HFFc6 (cell line): ENCODE data around the gene CHST12. TPM values are rescaled to one million over a fixed set of nuclear protein-coding genes. Genes with fewer than 3 reads are reported as not detected.

Experiments
- DNase-seq: peaks from one replicate; pipeline ENCODE4 v3.0.0-alpha.2; 2018
- H3K27ac Mint-ChIP-seq: 2 replicates; pipeline ENCODE4 v1.8.0; 2020; ENCODE audit warnings: mild to moderate bottlenecking, mixed read lengths
- H3K27me3 Mint-ChIP-seq: 2 replicates; pipeline ENCODE4 v1.8.0; 2021; ENCODE audit warnings: mild to moderate bottlenecking, moderate library complexity, mixed read lengths; ENCODE audit not compliant: insufficient read depth
- H3K36me3 Mint-ChIP-seq: 2 replicates; pipeline ENCODE4 v1.8.0; 2021; ENCODE audit warnings: low read depth, mixed read lengths
- H3K4me1 Mint-ChIP-seq: 2 replicates; pipeline ENCODE4 v1.8.0; 2020; ENCODE audit warnings: low read depth, mixed read lengths
- H3K4me3 Mint-ChIP-seq: 2 replicates; pipeline ENCODE4 v1.8.0; 2020; ENCODE audit warnings: mild to moderate bottlenecking, moderate library complexity, mixed read lengths
- H3K9me3 Mint-ChIP-seq: 2 replicates; pipeline ENCODE4 v1.8.0; 2020; ENCODE audit warnings: mild to moderate bottlenecking, mixed read lengths
- total RNA-seq, 6 experiments: library from RNA; stranded (reverse); fragmentation: NEBNext Ultra II Directional; extraction: Animal tissue kit (Norgen Biotek cat#: 25700); gene quantifications; 2 replicates in 1 of 6; 3 replicates in 5 of 6; pipeline ENCODE4 v1.2.3, GENCODE V29; 2021
- TF ChIP-seq, protein P1 (sequence below): fragments of 200-600 bp; sonication (generic); IDR thresholded peaks from 2 replicates; pipeline ENCODE4 v1.5.0; 2021; ENCODE audit warnings: antibody characterized with exemption, mild to moderate bottlenecking

CHST12 gene
- total RNA-seq, 6 experiments from 2014 or later: 25.7 to 31.4 (median 27.2) TPM

GRCh38 chr7:2431260-2431867 is 28.0 kb downstream of the CHST12 start:
- TF ChIP-seq, protein P1, sequence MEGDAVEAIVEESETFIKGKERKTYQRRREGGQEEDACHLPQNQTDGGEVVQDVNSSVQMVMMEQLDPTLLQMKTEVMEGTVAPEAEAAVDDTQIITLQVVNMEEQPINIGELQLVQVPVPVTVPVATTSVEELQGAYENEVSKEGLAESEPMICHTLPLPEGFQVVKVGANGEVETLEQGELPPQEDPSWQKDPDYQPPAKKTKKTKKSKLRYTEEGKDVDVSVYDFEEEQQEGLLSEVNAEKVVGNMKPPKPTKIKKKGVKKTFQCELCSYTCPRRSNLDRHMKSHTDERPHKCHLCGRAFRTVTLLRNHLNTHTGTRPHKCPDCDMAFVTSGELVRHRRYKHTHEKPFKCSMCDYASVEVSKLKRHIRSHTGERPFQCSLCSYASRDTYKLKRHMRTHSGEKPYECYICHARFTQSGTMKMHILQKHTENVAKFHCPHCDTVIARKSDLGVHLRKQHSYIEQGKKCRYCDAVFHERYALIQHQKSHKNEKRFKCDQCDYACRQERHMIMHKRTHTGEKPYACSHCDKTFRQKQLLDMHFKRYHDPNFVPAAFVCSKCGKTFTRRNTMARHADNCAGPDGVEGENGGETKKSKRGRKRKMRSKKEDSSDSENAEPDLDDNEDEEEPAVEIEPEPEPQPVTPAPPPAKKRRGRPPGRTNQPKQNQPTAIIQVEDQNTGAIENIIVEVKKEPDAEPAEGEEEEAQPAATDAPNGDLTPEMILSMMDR: peak; percentile 62
- Mint-ChIP-seq H3K9me3 (peaks cover 7% of the 10 kb centered on the region), H3K4me1 (no peaks in the 10 kb centered on the region), H3K36me3 (peaks cover 7% of the 10 kb centered on the region), H3K27me3 (no peaks in the 10 kb centered on the region), H3K4me3 (no peak overlapping the region), H3K27ac (no peak overlapping the region)
- no peak for DNase-seq

- no peak for DNase-seq
- no peak overlapping the region for H3K27ac Mint-ChIP-seq
- H3K4me1 Mint-ChIP-seq: no peaks in the 10 kb centered on the region
- no peaks in the 10 kb centered on the region for H3K27me3 Mint-ChIP-seq
- no peak overlapping the region for H3K4me3 Mint-ChIP-seq
- TF ChIP-seq, protein P1: no peak
- peaks cover 7% of the 10 kb centered on the region for H3K36me3 Mint-ChIP-seq
- H3K9me3 Mint-ChIP-seq: peaks cover 7% of the 10 kb centered on the region
Observed at GRCh38 chr7:2432910-2433712, 29.7 kb downstream of the CHST12 start.

- Mint-ChIP-seq H3K27me3 (no peaks in the 10 kb centered on the region), H3K27ac (no peak overlapping the region), H3K4me3 (no peak overlapping the region), H3K4me1 (no peaks in the 10 kb centered on the region), H3K9me3 (peaks cover 7% of the 10 kb centered on the region), H3K36me3 (peaks cover 7% of the 10 kb centered on the region)
- TF ChIP-seq, protein P1: no peak
- DNase-seq: no peak
Observed at GRCh38 chr7:2433713-2434550, 30.5 kb downstream of the CHST12 start.

GRCh38 chr7:2435146-2435545 is 31.7 kb downstream of the CHST12 start:
- peaks cover 7% of the 10 kb centered on the region for H3K36me3 Mint-ChIP-seq
- no peak for DNase-seq

More at GRCh38 chr7:2435146-2435545, 31.7 kb downstream of the CHST12 start:
- TF ChIP-seq, protein P1: no peak
- no peaks in the 10 kb centered on the region for H3K27me3 Mint-ChIP-seq
- H3K9me3 Mint-ChIP-seq: peaks cover 7% of the 10 kb centered on the region
- H3K27ac Mint-ChIP-seq: no peak overlapping the region
- no peak overlapping the region for H3K4me3 Mint-ChIP-seq
- H3K4me1 Mint-ChIP-seq: no peaks in the 10 kb centered on the region
